Measurements from ENCODE around the gene GRIK2.

GRCh38 chr6:101830501-101831031, 437.1 kb downstream of the GRIK2 start:
- TF ChIP-seq, protein P1, sequence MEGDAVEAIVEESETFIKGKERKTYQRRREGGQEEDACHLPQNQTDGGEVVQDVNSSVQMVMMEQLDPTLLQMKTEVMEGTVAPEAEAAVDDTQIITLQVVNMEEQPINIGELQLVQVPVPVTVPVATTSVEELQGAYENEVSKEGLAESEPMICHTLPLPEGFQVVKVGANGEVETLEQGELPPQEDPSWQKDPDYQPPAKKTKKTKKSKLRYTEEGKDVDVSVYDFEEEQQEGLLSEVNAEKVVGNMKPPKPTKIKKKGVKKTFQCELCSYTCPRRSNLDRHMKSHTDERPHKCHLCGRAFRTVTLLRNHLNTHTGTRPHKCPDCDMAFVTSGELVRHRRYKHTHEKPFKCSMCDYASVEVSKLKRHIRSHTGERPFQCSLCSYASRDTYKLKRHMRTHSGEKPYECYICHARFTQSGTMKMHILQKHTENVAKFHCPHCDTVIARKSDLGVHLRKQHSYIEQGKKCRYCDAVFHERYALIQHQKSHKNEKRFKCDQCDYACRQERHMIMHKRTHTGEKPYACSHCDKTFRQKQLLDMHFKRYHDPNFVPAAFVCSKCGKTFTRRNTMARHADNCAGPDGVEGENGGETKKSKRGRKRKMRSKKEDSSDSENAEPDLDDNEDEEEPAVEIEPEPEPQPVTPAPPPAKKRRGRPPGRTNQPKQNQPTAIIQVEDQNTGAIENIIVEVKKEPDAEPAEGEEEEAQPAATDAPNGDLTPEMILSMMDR (IDR thresholded peaks at IDR 0.05), result no peak
- TF ChIP-seq POLR2A (IDR thresholded peaks at IDR 0.05), result no peak

All from thyroid gland (tissue), 4 donors.